NT2/D1 (cell line): ENCODE results near the gene GLCE.

ENCODE experiments used
- DNase-seq: peaks from one replicate; pipeline ENCODE4 v3.0.0-alpha.2; 2011; ENCODE audit warnings: low read depth, low spot score
- H3K27me3 ChIP-seq: 2 replicates; pipeline ENCODE4 v1.6.0; 2011; ENCODE audit warnings: mild to moderate bottlenecking; ENCODE audit not compliant: insufficient read length, insufficient read depth
- H3K36me3 ChIP-seq: 2 replicates; pipeline ENCODE4 v1.6.1; 2011; ENCODE audit warnings: mild to moderate bottlenecking, low read length, mixed read lengths; ENCODE audit not compliant: insufficient read depth, insufficient read length
- H3K4me1 ChIP-seq: 2 replicates; pipeline ENCODE4 v1.5.1; 2011; ENCODE audit not compliant: insufficient read depth, insufficient read length
- H3K4me3 ChIP-seq: 2 replicates; pipeline ENCODE4 v1.5.1; 2011; ENCODE audit warnings: low read depth; ENCODE audit not compliant: insufficient read length
- H3K9ac ChIP-seq: 2 replicates; pipeline ENCODE4 v1.6.0; 2011; ENCODE audit warnings: low read depth; ENCODE audit not compliant: insufficient read length
- H3K9me3 ChIP-seq: 2 replicates; pipeline ENCODE4 v1.5.1; 2011; ENCODE audit warnings: mild to moderate bottlenecking, low read length; ENCODE audit not compliant: insufficient read depth
- SUZ12 ChIP-seq: IDR thresholded peaks from 2 replicates; pipeline ENCODE4 v1.6.1; 2011; ENCODE audit not compliant: insufficient read length, insufficient read depth; ENCODE audit errors: extremely low read depth
- YY1 ChIP-seq: IDR thresholded peaks from 2 replicates; pipeline ENCODE4 v1.6.1; 2011; ENCODE audit not compliant: insufficient read length, insufficient read depth
- ZNF274 ChIP-seq: IDR thresholded peaks from 2 replicates; pipeline ENCODE4 v1.6.1; 2011; ENCODE audit warnings: mild to moderate bottlenecking, low read depth, low read length

Gene GLCE

GRCh38 chr15:69119683-69120395 lies 40.6 kb upstream of the GLCE start:
- peaks cover 9% of the 10 kb centered on the region for H3K4me1 ChIP-seq
- no peak for DNase-seq
- no peaks in the 10 kb centered on the region for H3K9me3 ChIP-seq
- no peak for TF ChIP-seq SUZ12
- no peak for TF ChIP-seq ZNF274
- no peak for TF ChIP-seq YY1
- H3K4me3 ChIP-seq, result no peak overlapping the region
- no peaks in the 10 kb centered on the region for H3K36me3 ChIP-seq
- peaks cover 57% of the 10 kb centered on the region for H3K27me3 ChIP-seq
- H3K9ac ChIP-seq, result no peak overlapping the region

- no peak for DNase-seq
- Histone ChIP-seq H3K4me1 (peaks cover 9% of the 10 kb centered on the region), H3K36me3 (no peaks in the 10 kb centered on the region), H3K4me3 (no peak overlapping the region), H3K27me3 (peaks cover 48% of the 10 kb centered on the region), H3K9me3 (no peaks in the 10 kb centered on the region), H3K9ac (no peak overlapping the region)
- TF ChIP-seq YY1 (no peak), ZNF274 (no peak), SUZ12 (no peak)
Measured at GRCh38 chr15:69120732-69121131, 39.7 kb upstream of the GLCE start.

- H3K4me3 ChIP-seq, result no peak overlapping the region
- H3K9ac ChIP-seq, result no peak overlapping the region
- H3K36me3 ChIP-seq, result no peaks in the 10 kb centered on the region
- H3K4me1 ChIP-seq, result peaks cover 9% of the 10 kb centered on the region
- TF ChIP-seq SUZ12 (no peak), YY1 (no peak), ZNF274 (no peak)
- H3K27me3 ChIP-seq, result peaks cover 42% of the 10 kb centered on the region
- H3K9me3 ChIP-seq, result no peaks in the 10 kb centered on the region
- DNase-seq, result no peak
Measured at GRCh38 chr15:69121198-69121828, 39.1 kb upstream of the GLCE start.

- Histone ChIP-seq H3K9ac (no peak overlapping the region), H3K9me3 (peaks cover 4% of the 10 kb centered on the region; the same call in 1 of the 2 replicates), H3K27me3 (peaks cover 22% of the 10 kb centered on the region), H3K4me3 (no peak overlapping the region), H3K4me1 (peaks cover 4% of the 10 kb centered on the region), H3K36me3 (no peaks in the 10 kb centered on the region)
- TF ChIP-seq ZNF274 (no peak), YY1 (no peak), SUZ12 (no peak)
- no peak for DNase-seq
Measured at GRCh38 chr15:69125236-69125635, 35.2 kb upstream of the GLCE start.

GRCh38 chr15:69126054-69126469 lies 34.4 kb upstream of the GLCE start:
- TF ChIP-seq SUZ12 (no peak), YY1 (no peak), ZNF274 (no peak)
- Histone ChIP-seq H3K9me3 (peaks cover 4% of the 10 kb centered on the region; the same call in 1 of the 2 replicates), H3K4me1 (peaks cover 3% of the 10 kb centered on the region), H3K36me3 (no peaks in the 10 kb centered on the region), H3K4me3 (no peak overlapping the region), H3K27me3 (peaks cover 15% of the 10 kb centered on the region), H3K9ac (no peak overlapping the region)
- DNase-seq, result no peak

- DNase-seq, result no peak
- peaks cover 3% of the 10 kb centered on the region for H3K27me3 ChIP-seq
Measured at GRCh38 chr15:69127306-69127705, 33.1 kb upstream of the GLCE start.

GRCh38 chr15:69128667-69129311 lies 31.6 kb upstream of the GLCE start:
- H3K36me3 ChIP-seq, result no peaks in the 10 kb centered on the region
- H3K9me3 ChIP-seq, result peaks cover 4% of the 10 kb centered on the region; the same call in 1 of the 2 replicates
- no peak overlapping the region for H3K4me3 ChIP-seq
- peaks cover 6% of the 10 kb centered on the region for H3K4me1 ChIP-seq
- TF ChIP-seq ZNF274, result no peak
- TF ChIP-seq SUZ12, result no peak
- no peak for TF ChIP-seq YY1
- no peak overlapping the region for H3K9ac ChIP-seq
- H3K27me3 ChIP-seq, result peaks cover 3% of the 10 kb centered on the region
- DNase-seq, result no peak

More at GRCh38 chr15:69127306-69127705, 33.1 kb upstream of the GLCE start:
- H3K9me3 ChIP-seq, result peaks cover 4% of the 10 kb centered on the region; the same call in 1 of the 2 replicates
- no peak for TF ChIP-seq YY1
- no peak for TF ChIP-seq ZNF274
- TF ChIP-seq SUZ12, result no peak
- H3K4me3 ChIP-seq, result no peak overlapping the region
- no peak overlapping the region for H3K9ac ChIP-seq
- no peaks in the 10 kb centered on the region for H3K36me3 ChIP-seq
- peaks cover 6% of the 10 kb centered on the region for H3K4me1 ChIP-seq
